ENCODE data around the gene CTNND2.
"Not testable (repeated sequence)": the region's sequence is repeated elsewhere in the genome, so short reads cannot be mapped to it uniquely, and the experiment has no call there.

Gene CTNND2

DNA sequence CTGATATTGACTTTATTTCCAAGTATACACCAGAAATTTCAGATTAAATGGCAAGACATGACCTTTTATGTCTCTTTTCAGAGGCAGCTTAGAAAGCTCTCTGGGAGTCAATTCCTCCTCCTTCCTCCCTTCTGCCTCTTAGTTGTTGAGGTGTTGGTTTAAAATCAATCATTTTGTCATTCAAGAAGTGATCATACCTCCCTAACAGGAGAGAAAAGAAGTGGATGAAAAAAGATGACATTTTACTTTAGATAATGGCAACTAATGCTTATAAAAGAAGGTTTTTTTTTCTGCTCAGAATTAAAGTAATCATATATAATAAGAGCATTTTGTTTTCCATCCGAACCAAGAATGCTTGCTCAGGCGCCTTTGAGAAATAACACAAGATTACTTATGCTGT, 448.7 kb downstream of the CTNND2 start:
- no peak for DNase-seq (ENCODE audit: low read depth)

DNA sequence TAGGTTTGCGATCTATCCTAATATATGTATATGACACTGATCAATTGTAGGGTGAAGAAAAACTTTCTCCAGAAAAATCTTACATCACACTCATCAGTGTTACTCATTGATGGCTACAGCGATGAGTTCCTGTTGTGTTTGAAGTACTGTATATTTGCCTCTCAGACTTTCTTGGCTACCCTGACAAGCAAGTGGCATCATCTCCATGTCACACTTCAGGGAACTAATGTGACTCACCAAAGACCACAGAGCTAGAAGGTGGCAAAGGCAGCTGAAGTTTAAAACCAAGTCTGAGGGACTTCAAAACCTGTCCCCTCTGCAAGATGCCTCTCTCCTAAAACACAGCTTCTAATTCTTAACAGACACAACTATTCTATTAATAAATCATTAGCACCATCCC, 451.4 kb downstream of the CTNND2 start:
- DNase-seq (ENCODE audit: low read depth) = no peak

DNA sequence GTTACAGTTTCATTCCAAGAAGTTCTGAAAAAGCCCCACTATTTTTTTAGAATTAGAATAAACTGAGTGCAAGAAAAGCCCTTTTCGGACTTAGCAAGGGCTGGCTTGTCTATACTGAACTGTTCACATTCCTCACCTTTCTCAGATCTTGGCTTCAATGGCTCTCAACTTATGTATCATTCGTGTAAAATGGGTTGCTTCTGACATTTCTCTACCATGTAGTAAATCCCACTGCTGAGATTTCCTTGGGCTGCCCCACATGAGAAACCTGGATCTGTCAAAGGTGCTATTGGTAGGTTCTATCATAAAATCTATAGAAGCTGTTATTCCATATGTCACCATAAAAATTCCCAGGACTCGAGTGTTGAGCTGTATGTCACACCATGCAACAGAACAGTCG, 454.3 kb downstream of the CTNND2 start:
- DNase-seq (ENCODE audit: low read depth) = no peak

DNA sequence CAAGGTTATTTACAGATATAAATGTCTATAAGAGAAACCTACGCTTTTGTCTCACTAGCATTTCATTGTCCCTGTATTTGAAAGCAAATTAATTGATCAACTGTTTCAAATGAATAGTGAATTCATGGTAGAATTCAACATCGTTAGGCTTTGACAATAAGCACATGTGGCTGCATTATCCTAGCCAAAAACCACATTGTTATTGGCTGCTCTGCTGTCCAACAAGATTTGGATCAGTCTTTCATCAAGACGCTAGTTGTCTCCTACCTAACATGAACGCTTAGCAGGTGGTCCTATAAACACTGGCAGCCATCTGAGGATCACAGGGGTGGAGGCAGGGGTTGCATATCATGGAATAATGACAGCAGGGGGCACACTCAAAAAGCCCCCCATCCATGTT, 455.0 kb downstream of the CTNND2 start:
- DNase-seq (ENCODE audit: low read depth) = no peak

DNA sequence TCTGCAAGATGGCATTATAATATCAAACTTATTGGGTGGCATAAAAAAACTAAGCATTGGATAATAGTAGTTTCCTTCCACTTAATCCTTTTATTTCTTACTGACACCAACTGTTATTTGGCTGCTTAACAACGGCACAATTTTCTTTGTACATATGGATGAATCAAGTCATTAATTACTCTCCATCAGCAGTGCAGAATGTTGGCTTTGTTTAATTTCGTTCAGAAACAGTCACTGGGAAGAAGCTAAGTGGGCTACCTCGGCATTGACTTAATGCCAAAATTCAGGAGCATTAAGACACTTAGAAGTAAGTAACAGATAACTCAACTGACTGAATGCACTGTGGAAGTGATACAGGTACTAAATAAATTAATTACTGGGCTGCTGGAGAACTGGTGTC, 460.4 kb downstream of the CTNND2 start:
- no peak for DNase-seq (ENCODE audit: low read depth)

DNA sequence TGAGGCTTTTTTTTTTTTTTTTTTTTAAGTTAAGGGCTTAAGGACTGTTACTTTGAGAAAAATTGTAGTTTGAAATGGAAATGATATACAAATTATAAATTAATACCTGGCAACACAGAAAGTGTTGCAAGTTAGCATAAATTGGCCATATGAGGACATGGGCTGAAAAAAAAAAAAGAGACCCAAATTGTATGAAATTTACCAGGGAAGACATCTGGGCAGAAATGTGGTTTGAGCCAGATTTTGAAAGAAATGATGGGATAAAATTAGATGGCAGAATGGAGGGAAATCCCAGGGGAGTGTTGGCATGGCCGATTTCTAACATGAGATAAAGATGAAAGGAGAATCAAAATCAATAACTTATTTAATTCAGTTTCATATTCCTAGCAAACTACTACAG, 472.1 kb downstream of the CTNND2 start:
- no peak for DNase-seq (ENCODE audit: low read depth)

DNA sequence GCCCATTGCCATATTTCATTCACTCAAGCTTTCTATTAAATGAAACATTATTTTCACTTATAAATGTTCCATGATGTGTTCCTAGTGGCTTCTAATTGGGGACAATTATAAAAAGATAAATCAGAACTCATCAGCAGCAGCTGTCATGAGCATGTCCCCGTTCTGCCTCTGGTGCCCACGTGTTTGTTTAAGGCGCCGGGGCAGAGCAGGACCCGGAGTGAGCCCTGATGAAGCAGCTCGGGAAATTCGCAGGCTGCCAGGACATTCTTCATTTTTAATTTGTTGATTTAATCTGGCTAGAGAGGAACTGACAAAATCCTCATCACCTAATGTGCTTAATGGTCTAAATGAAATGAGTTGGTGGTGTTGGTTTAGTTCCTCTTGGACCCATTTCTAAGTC, 475.0 kb downstream of the CTNND2 start:
- no peak for DNase-seq (ENCODE audit: low read depth)

DNA sequence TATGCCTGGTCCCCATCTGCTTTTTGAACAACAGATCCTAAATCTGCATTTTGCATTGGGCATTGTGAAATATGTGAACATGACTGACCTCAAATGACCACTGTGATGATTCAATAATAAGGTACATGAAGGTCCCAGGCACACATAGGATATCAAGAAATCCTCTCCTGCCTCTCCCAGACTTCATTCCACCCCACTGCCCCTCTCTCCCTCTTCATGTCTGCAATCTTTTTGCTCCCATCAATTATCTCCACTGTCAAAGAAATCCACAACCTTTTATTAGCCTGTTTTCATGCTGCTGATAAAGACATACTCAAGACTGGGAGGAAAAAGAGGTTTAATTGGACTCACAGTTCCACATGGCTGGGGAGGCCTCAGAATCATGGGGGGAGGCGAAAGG, 476.7 kb downstream of the CTNND2 start:
- no peak for DNase-seq (ENCODE audit: low read depth)

DNA sequence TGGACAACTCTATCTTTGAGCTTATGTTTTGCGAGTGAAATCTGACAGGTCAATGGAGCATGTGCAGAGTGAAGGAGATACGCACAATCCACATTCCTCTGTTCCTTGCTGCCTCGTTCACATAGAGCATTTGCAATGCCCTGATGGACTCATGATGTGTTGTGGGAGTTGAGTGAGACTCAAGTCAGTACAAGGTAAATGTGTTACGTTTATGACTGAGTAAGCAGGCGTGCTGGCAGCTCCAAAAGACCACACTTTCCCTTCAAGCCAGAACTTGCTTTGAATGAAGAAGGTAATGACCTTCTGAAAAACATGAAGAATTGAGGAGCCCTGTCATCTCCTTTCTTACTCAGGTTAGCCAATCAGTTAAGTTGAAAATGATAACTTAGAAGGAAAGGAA, 477.8 kb downstream of the CTNND2 start:
- no peak for DNase-seq (ENCODE audit: low read depth)

DNA sequence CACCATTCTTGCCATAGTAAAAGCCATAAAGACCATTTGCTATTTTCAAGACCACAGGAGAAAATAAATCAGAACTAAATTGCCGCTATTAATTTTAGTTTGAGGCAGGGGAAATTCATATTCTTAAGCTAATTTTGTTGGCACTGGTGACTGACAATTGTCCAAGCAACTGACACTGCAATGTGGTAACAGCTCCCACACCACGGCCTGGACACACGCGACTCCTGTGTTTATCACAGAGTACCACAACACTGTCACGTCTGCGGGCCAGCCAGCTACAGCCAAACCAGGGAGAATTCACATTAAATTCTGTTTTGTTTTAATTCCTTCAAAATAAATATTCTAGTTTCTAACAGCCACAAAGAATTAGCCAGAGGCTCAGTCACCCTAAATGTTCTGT, 481.9 kb downstream of the CTNND2 start:
- DNase-seq (ENCODE audit: low read depth) = no peak

DNA sequence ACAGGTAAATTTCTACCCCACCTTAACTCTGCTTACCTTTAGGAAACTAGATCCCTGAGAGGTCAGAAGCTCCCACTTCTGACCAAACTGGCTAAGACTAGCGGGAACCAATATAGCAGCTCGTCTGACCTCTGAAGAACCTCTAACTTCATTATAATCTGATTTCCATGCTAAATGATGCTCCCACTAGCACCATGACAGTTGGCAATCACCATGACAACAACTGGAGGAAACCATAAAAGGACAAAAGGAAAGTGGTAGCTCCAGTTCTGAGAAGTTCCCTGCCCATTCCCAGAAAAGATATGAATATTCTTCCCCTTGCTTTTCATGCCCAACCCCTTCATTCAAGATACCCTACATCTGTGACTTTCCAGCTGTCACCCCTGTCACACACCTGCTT, 483.3 kb downstream of the CTNND2 start:
- no peak for DNase-seq (ENCODE audit: low read depth)

DNA sequence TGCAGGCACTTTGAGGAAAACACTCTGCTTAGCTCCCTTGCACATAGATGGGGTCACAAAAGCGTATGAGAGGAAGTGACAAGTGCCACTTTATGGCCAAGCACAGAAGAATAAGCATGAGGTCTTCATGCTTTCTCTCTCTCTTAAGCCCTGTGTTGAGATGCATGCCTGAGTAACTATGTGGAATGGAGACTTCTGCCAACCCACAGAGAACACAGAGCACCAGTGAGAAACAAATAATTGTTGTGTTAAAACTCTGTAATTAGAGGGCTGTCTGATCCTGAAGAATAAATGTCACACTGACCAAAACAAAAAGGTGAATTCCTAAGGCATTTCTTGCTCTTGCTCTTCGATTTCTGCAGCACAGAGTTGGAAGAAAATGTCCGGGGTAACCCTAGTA, 488.5 kb downstream of the CTNND2 start:
- no peak for DNase-seq (ENCODE audit: low read depth)

DNA sequence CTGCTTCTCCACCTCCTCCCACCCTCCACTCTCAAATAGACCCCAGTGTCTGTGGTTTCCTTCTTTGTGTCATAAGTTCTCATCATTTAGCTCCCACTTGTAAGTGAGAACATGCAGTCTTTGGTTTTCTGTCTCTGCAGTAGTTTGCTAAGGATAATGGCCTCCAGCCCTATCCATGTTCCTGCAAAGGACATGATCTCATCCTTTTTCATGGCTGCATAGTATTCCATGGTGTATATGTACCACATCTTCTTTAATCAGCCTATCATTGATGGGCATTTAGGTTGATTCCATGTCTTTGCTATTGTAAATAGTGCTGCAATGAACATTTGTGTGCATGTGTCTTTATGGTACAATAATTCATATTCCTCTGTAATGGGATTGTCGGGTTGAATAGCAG, 489.5 kb downstream of the CTNND2 start:
- DNase-seq (ENCODE audit: low read depth) = not testable (repeated sequence)

DNA sequence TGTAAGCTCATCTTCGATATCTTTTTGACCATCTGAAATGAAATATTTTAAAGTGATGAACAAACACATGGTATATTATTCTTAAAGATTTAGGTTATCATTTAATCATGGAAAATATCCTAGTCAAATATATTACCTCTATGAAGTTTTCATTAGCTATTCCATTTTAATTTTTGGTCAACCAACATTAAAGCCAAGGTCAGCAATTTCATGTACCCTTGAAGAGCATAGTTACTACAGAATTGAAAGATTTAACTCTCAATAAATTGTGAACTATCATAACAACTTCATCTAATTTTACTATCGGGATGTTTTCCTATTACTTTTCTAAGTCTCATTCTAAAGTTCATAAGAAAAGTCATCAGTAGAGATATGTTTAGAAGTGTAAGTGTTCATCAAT, 492.6 kb downstream of the CTNND2 start:
- no peak for DNase-seq (ENCODE audit: low read depth)

DNA sequence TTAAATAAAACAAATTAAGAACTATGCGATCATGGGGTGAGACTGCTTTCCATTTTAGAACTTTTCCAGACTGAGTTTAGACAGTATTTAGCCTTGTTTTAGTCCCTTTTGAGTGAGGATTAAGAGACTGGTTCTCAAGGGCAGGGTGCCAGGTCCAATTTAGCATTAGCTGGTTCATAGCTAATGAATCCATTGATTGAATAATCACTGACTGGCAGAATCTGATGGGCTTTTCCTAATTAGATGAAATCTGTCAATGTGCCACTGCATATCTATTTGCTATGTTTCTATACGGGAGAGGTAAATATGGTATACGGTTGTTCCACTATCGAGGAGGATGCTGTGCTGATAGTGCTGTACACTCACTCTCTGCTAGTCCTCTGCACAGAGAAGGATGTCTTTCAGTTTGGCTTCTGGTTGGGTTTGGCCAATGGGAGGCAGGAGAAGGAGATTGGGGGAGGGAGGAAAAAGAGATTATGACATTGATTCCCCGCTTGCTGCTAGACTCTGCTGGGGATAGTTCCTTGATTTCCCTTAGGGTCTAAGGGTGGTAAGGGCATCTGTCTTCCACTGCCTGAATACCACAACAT, 496.6 kb downstream of the CTNND2 start:
- DNase-seq (ENCODE audit: low read depth) = no peak

DNA sequence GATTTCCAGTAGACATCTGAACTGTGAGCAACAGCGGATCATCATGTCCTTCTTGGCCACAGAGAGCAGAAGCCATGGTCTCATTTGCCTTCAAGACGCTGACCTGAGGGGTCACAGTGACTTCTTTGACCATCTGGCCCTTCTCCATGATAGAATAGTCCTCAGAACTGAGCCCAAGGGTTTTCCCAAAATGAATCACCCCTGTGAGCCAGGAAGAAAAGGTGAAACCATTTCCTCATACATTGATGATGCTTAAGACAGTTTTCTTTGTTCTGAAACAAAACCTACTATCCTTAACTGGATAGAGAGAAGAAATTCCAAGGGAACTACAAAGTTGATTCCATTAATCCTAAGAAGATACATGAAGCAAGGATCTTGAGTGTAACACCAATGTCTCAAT, 503.9 kb downstream of the CTNND2 start:
- no peak for DNase-seq (ENCODE audit: low read depth)

DNA sequence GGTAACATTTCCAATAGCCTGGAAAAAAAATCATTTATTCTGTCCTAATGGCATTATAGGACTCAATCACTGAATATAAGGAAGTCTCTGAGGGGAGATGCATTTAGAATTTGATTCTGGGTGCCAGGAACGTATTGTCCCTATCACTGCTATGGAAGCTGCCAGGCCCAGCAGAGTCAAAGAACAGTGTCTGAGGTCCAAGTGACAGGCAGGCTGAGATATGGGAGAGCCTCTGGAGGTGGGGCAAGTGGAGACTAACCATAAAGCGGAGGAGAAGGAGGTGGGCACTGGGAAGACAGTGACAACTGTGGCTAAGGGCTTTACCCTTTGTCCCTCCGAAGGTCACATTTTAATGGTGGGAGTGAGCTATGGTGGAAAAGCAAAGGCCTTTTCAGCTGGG, 505.5 kb downstream of the CTNND2 start:
- no peak for DNase-seq (ENCODE audit: low read depth)

DNA sequence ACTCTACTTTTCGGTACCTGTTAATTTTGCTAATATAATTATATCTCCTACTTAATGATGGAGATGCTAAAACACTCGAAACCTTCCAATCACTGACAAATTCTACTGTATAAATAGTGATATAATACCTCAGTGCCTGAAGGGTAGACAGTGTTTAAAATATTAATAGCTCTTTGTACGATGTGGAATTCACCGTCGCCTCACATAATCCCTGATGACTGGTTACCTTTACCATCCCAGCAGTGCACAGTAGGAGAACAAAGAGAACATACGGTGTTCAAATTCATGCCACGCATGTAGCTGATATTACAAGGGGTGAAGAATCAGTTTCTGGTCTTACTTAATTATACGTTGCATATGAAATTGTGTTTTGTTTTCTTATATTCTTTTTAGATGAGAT, 506.7 kb downstream of the CTNND2 start:
- DNase-seq (ENCODE audit: low read depth) = no peak

DNA sequence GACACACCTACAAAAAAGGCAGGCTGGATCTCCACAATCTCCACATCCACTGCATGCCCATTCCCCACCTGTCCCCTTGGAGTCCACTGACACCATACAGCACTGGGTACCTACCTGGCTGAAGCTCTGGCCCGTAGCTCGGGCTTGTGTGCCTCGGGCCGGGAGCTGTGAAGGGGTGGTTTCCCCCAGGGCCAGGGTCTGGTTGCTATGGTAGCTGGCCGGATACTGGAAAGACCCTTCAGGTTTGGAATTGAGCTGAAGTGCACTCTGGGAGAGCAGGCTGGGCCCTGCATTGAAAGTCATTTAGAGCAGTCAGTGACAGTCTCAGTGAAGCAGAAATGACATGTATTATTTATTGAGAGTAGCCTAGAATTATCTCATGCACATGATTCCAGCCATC, 507.3 kb downstream of the CTNND2 start:
- no peak for DNase-seq (ENCODE audit: low read depth)

DNA sequence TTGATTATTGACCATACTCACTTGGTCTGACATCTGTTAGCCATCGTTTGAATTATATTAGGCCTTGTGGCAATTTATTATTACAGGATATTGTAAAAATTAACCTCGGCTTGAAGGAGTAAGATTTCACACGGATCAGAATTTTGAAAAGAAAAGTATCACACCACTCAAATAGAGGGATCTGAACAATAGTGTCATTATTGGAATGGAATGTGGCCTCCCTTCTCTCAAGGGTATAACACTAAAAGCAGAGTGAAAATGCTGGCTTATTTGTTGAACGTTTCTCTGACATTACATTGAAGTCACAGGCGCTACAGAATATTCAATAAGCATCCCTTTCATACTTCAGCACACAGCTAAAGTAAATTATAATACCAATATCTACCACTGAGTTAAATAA, 509.3 kb downstream of the CTNND2 start:
- DNase-seq (ENCODE audit: low read depth) = no peak

DNA sequence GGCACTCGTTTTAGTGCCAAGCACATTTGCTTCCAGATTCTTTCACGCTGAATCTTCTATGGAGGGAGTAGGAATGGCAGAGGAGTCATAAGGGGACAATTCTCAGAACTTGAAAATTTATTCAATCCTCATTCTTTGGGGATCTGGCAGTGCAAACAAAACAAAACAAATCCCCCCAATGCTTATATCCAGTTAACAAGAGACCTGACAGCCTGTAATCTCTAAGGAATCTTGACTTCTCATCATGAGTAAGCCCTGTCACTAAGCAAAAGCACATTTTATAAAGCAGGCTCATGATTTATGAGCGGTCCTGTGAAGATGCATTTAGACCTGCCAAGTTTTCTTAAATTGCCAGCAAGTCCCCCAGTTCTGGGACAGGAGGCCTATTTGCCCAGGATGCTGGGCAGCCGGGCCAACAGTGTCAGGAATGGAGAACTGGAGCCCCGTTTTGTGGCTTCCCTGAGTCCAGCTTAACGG, 513.9 kb downstream of the CTNND2 start:
- no peak for DNase-seq (ENCODE audit: low read depth)

DNA sequence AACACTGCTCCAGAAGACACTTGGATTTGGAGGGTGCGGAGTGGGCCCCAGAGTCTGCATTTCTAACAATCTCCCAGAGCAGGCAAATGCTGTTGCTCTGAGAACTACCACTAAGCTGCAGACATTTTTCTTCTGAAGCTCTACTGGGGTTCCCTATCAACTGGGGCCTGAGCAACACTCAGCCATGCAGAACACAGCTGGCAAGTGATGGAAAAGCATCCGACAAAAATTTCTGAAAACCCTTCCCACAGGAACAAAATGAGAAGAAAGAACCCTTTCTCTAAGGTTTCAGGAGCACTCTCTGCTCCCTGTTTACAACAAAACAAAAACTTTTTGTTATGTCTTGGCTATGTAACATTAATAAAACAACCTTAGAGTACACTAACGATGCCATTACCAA, 516.9 kb downstream of the CTNND2 start:
- DNase-seq (ENCODE audit: low read depth) = no peak

DNA sequence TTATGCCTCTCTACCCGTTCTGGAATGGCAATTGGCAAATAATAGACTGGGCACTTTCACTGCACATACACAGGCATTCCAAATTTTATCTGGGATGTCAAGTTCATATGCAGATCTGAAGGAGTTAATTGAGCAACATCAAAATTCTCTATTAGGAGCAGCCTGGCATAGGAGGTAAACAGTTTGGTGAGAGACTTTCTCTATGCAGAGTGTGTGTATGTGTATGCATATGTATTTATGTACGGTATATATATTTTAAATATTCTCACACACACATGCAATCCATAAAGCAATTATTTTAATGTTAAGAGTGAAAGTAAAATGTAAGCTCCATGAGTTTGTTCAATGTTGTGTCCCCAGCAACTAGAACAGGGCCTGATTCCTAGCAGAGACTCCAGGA, 517.8 kb downstream of the CTNND2 start:
- DNase-seq (ENCODE audit: low read depth) = no peak

DNA sequence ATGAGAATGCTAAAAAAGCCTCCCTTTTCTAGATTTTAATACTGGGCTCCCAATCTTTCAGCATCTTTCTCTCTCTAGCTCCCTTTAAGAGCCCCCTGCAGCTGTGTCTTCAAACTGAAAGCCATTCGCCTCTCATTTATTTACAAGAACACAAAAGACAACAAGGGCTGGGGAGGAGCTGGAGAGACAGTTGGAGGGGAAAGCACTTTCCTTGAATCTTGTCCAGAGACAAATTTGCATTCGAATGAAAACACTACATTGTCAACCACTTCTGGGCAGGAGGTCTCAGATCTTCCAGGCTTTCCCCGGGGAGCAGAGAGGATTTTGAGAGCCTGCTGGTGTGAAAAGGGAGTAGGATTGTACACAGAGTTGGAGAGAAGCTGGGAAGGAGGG, 518.3 kb downstream of the CTNND2 start:
- DNase-seq (ENCODE audit: low read depth) = no peak
